GM12878 (cell line): ENCODE results near the gene RAB37. TPM values are rescaled to one million over a fixed set of nuclear protein-coding genes. Genes with fewer than 3 reads are reported as not detected.

Source experiments
- ATAC-seq: fragments of 200-7000 bp; cut with Tn5 transposase; 3 replicates; pipeline ENCODE4 v1.9.1; 2020; ENCODE audit warnings: mild to moderate bottlenecking, moderate library complexity
- BruUV-seq: library from RNA; stranded (reverse); fragments of 400-500 nt; replicated peaks from 2 replicates; lab custom pipeline; 2021; lab: Mats Ljungman, UMichigan
- CTCF ChIA-PET: fragments of 300-600 bp; sonication (Branson Sonifier 250); formaldehyde crosslinking; extraction: SDS; loops from one replicate; lab custom pipeline; 2021; ENCODE audit warnings: inconsistent platforms; lab: Yijun Ruan, JAX
- POLR2A ChIA-PET: fragments of 350-600 bp; formaldehyde crosslinking; extraction: SDS; loops from one replicate; lab custom pipeline; 2021; ENCODE audit warnings: inconsistent platforms; lab: Charles Lee
- RAD21 ChIA-PET: fragments of 300-600 bp; sonication (Branson Sonifier 250); formaldehyde crosslinking; loops from one replicate; lab custom pipeline; 2023; ENCODE audit warnings: antibody characterized with exemption; ENCODE audit not compliant: unreplicated experiment; lab: Charles Lee
- SMC1A ChIA-PET: fragments of 300-600 bp; sonication (Branson Sonifier 250); formaldehyde crosslinking; loops from one replicate; lab custom pipeline; 2023; ENCODE audit not compliant: unreplicated experiment, uncharacterized antibody; lab: Charles Lee
- DNase-seq: peaks from one replicate; pipeline ENCODE4 v3.0.0-alpha.2; 2011; ENCODE audit warnings: low read depth, low spot score
- FAIRE-seq: peaks from 3 replicates; lab custom pipeline; 2011; peaks lifted over from hg19 to GRCh38; lab: Jason Lieb, UNC
- H2AFZ ChIP-seq: 2 replicates; pipeline ENCODE4 v1.6.0; 2011; ENCODE audit warnings: low read depth, low read length, control low read depth; ENCODE audit not compliant: control insufficient read depth
- H3K27ac ChIP-seq: 2 replicates; pipeline ENCODE4 v1.5.1; 2011; ENCODE audit warnings: control low read depth; ENCODE audit not compliant: control insufficient read depth, insufficient read depth
- H3K27me3 ChIP-seq, 2 experiments: replicated peaks in 1 of 2; 2 replicates each; pipeline versions ENCODE4 v1.6.0 to v1.6.1; 2011; ENCODE audit warnings: low read length in 1 of 2; ENCODE audit not compliant: control insufficient read depth in 2 of 2, insufficient read depth in 2 of 2
- H3K36me3 ChIP-seq, 2 experiments: 2 replicates each; pipeline ENCODE4 v1.5.1; 2011; ENCODE audit warnings: low read length in 1 of 2; ENCODE audit not compliant: control insufficient read depth in 2 of 2, insufficient read depth in 2 of 2
- H3K4me1 ChIP-seq: 2 replicates; pipeline ENCODE4 v1.6.1; 2011; ENCODE audit warnings: mild to moderate bottlenecking, low read length, moderate library complexity, mixed read lengths; ENCODE audit not compliant: control insufficient read depth, insufficient read depth
- H3K4me2 ChIP-seq: 2 replicates; pipeline ENCODE4 v1.6.0; 2011; ENCODE audit warnings: control low read depth; ENCODE audit not compliant: control insufficient read depth, insufficient read depth
- H3K4me3 ChIP-seq: fragments of 200-600 bp; sonication (generic); 2 replicates; pipeline ENCODE4 v1.5.1; 2016
- H3K79me2 ChIP-seq: 2 replicates; pipeline ENCODE4 v1.6.0; 2011; ENCODE audit warnings: low read length; ENCODE audit not compliant: control insufficient read depth, insufficient read depth
- H3K9ac ChIP-seq: 2 replicates; pipeline ENCODE4 v1.8.0; 2011; ENCODE audit warnings: low read length, control low read depth, mixed read lengths; ENCODE audit not compliant: control insufficient read depth, insufficient read depth
- H3K9me3 ChIP-seq: replicated peaks from 3 replicates; pipeline ENCODE4 v1.5.1; 2011; ENCODE audit warnings: mild to moderate bottlenecking, low read length; ENCODE audit not compliant: control insufficient read depth, insufficient read depth
- H4K20me1 ChIP-seq: 2 replicates; pipeline ENCODE4 v1.6.0; 2011; ENCODE audit not compliant: control insufficient read depth, insufficient read depth
- HCFC1 ChIP-seq: fragments of 150-350 bp; IDR thresholded peaks from 2 replicates; pipeline ENCODE4 v1.6.1; 2014; ENCODE audit warnings: low read length
- HDGF ChIP-seq: fragments of 450-650 bp; IDR thresholded peaks from 2 replicates; pipeline ENCODE4 v1.6.1; 2016; ENCODE audit warnings: antibody characterized with exemption
- MTA3 ChIP-seq: IDR thresholded peaks from 2 replicates; pipeline ENCODE4 v1.6.1; 2012; ENCODE audit warnings: low read length, inconsistent platforms, borderline replicate concordance
- RAD21 ChIP-seq: IDR thresholded peaks from 2 replicates; pipeline ENCODE4 v1.6.1; 2011; ENCODE audit warnings: mild to moderate bottlenecking, low read depth, low read length, moderate library complexity; ENCODE audit not compliant: insufficient read depth
- SMC3 ChIP-seq: IDR thresholded peaks from 2 replicates; pipeline ENCODE4 v1.6.1; 2011; ENCODE audit warnings: low read length, improper control_type of control experiment, borderline replicate concordance
- ZNF622 ChIP-seq: fragments of 450-650 bp; IDR thresholded peaks from 2 replicates; pipeline ENCODE4 v1.6.1; 2017; ENCODE audit warnings: mild to moderate bottlenecking, inconsistent platforms
- WGBS: methylation state at CpG from one replicate; pipeline ENCODE4 v1.1.6; 2016; ENCODE audit warnings: low lambda C conversion rate; ENCODE audit not compliant: insufficient replicate concordance, insufficient coverage; ENCODE audit errors: missing lambda C conversion rate; 5-methylcytosine and 5-hydroxymethylcytosine counted together
- in situ Hi-C: fragments of 300-500 bp; cut with MboI; formaldehyde crosslinking; loops from 9 replicates; pipeline ENCODE4 v1.14.3; 2018; ENCODE audit warnings: mixed read lengths
- intact Hi-C: fragments of 100-400 bp; cut with micrococcal nuclease; formaldehyde crosslinking; loops from one replicate; pipeline ENCODE4 v1.14.2; 2022; ENCODE audit not compliant: unreplicated experiment
- polyA plus RNA-seq, 11 experiments: library from polyadenylated mRNA; depleted of rRNA in 4 of 11; unstranded in 6 of 11; stranded (reverse) in 5 of 11; fragments of >200 nt; fragmentation: Nextera tagmentation in 4 of 11; fragmentation: Illumina TruSeq in 1 of 11; extraction: Ambion mirVana in 4 of 11; extraction: Trizol in 1 of 11; gene quantifications; 1 replicate in 1 of 11; 2 replicates in 10 of 11; pipeline versions ENCODE4 v1.2.1 to v1.2.3, GENCODE V29; 2011 to 2016; ENCODE audit warnings: inconsistent platforms in 2 of 11, missing spikeins in 2 of 11, low read depth in 1 of 11
- total RNA-seq, 4 experiments: library from RNA; depleted of rRNA in 3 of 4; stranded (reverse); fragments of >200 nt in 3 of 4; fragmentation: Illumina TruSeq in 1 of 4; extraction: Trizol in 1 of 4; gene quantifications; 2 replicates each; pipeline versions ENCODE4 v1.2.1 to v1.2.3, GENCODE V29; 2013 to 2021
- TF ChIP-seq, protein P1 (sequence below): fragments of 450-650 bp; IDR thresholded peaks from 2 replicates; pipeline ENCODE4 v1.6.1; 2017; ENCODE audit warnings: mild to moderate bottlenecking, moderate library complexity
- TF ChIP-seq, protein P2 (sequence below): fragments of 450-650 bp; IDR thresholded peaks from 2 replicates; pipeline ENCODE4 v1.6.1; 2017; ENCODE audit warnings: mild to moderate bottlenecking, low read depth, inconsistent platforms; ENCODE audit not compliant: poor library complexity, severe bottlenecking
- TF ChIP-seq, protein P3 (sequence below): fragments of 450-650 bp; IDR thresholded peaks from 2 replicates; pipeline ENCODE4 v1.6.1; 2018; ENCODE audit warnings: mild to moderate bottlenecking, low read depth, moderate library complexity; ENCODE audit not compliant: partially characterized antibody
- TF ChIP-seq, protein P4 (sequence below): IDR thresholded peaks from 2 replicates; pipeline ENCODE4 v1.6.1; 2012; ENCODE audit warnings: low read depth, low read length, improper control_type of control experiment

RAB37 gene
- total and polyA plus RNA-seq, 10 of the 15 experiments (the other 5 are each of a cell fraction or from before 2014, with no cell fraction given) = 0.48 to 5.6 (median 1.7) TPM

DNA sequence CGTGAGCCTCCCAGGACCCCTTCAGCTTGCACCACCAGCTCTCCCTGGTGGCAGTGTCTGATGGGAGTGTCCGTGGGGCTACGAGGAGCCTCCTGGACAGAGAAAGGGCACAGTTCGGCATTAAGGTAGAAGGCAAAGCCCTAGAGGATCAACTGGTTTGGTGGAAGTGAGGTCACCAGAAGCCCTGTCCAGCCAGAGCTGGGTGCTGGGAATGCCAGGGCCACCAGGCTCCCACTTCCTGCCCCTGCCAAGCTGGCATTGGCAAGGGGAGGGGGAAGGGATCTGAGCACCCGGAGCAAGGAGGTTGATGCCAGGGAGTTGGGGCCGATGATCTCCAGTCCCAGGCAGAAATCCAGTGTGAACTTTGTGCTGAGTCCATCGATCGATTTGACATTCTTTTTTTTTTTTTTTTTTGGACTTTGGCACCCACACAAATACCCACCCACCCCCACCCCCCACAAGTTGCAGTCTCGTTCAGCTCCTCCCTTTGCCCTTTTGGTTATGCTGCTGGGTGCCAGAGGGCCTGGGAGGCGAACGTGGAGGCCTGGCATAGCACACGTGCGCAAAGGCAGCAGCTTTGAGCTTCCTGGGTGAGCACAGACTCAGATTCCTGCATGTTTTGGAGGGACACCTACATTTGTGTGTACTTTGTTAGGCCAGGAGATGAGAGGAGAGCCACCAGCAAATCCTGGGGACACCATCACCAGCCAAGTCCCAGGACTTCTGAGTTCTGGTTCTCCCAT lies 13.4 kb downstream of the RAB37 start (continued):
- TF ChIP-seq SMC3 = no peak

DNA sequence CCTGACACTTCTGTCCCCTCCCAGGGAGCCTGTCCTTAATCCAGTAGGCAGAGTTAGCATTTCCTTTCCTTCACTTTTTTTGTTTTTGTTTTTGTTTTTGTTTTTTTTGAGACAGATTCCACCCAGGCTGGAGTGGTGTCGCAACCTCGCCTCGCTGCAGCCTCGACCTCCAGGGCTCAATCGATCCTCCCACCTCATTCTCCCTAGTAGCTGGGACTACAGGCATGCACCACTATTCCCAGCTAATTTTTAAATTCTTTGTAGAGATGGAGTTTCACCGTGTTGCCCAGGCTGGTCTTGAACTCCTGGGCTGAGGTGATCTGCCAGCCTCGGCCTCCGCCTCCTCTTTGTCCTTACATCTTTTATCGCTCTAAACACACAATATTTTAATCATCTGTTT lies 15.4 kb downstream of the RAB37 start:
- no peak overlapping the region for H3K4me3 ChIP-seq
- no peaks in the 10 kb centered on the region; a peak in 1 of 4 replicates for H3K36me3 ChIP-seq
- H3K4me2 ChIP-seq = no peak overlapping the region
- H3K9me3 ChIP-seq = no peaks in the 10 kb centered on the region
- no peak overlapping the region for H2AFZ ChIP-seq
- H3K79me2 ChIP-seq = peaks cover 33% of the 10 kb centered on the region
- ChIA-PET RAD21 (no interaction called here), SMC1A (interaction anchor here (1.1 kb wide), 1 partner anchor 15 kb away, joined by 3 read pairs; the partner anchor contains the start of gene RAB37), CTCF (interaction anchor here (2.8 kb wide), 1 partner anchor 22 kb away, joined by 10 read pairs; no protein-coding TSS in a partner anchor), POLR2A (interaction anchor here (0.7 to 3.9 kb wide), 2 partner anchors 15 to 106 kb away, joined by 3 to 17 read pairs; partner anchors contain the start of gene RAB37)
- intact Hi-C loops = no loop called here
- FAIRE-seq = no peak
- H3K4me1 ChIP-seq = peaks cover 3% of the 10 kb centered on the region
- H3K27me3 ChIP-seq = no peaks in the 10 kb centered on the region
- BruUV-seq = no TSS peak
- no peaks in the 10 kb centered on the region for H4K20me1 ChIP-seq
- no peak overlapping the region for H3K9ac ChIP-seq
- no peak for DNase-seq
- WGBS = 97% methylated on average over 9 of the region's 9 CpGs
- in situ Hi-C loops = no loop called here
- H3K27ac ChIP-seq = no peak overlapping the region
- no peak for ATAC-seq
- TF ChIP-seq, protein P1, sequence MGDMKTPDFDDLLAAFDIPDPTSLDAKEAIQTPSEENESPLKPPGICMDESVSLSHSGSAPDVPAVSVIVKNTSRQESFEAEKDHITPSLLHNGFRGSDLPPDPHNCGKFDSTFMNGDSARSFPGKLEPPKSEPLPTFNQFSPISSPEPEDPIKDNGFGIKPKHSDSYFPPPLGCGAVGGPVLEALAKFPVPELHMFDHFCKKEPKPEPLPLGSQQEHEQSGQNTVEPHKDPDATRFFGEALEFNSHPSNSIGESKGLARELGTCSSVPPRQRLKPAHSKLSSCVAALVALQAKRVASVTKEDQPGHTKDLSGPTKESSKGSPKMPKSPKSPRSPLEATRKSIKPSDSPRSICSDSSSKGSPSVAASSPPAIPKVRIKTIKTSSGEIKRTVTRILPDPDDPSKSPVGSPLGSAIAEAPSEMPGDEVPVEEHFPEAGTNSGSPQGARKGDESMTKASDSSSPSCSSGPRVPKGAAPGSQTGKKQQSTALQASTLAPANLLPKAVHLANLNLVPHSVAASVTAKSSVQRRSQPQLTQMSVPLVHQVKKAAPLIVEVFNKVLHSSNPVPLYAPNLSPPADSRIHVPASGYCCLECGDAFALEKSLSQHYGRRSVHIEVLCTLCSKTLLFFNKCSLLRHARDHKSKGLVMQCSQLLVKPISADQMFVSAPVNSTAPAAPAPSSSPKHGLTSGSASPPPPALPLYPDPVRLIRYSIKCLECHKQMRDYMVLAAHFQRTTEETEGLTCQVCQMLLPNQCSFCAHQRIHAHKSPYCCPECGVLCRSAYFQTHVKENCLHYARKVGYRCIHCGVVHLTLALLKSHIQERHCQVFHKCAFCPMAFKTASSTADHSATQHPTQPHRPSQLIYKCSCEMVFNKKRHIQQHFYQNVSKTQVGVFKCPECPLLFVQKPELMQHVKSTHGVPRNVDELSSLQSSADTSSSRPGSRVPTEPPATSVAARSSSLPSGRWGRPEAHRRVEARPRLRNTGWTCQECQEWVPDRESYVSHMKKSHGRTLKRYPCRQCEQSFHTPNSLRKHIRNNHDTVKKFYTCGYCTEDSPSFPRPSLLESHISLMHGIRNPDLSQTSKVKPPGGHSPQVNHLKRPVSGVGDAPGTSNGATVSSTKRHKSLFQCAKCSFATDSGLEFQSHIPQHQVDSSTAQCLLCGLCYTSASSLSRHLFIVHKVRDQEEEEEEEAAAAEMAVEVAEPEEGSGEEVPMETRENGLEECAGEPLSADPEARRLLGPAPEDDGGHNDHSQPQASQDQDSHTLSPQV = no peak
- TF ChIP-seq MTA3 = no peak
- TF ChIP-seq ZNF622 = no peak
- TF ChIP-seq, protein P2, sequence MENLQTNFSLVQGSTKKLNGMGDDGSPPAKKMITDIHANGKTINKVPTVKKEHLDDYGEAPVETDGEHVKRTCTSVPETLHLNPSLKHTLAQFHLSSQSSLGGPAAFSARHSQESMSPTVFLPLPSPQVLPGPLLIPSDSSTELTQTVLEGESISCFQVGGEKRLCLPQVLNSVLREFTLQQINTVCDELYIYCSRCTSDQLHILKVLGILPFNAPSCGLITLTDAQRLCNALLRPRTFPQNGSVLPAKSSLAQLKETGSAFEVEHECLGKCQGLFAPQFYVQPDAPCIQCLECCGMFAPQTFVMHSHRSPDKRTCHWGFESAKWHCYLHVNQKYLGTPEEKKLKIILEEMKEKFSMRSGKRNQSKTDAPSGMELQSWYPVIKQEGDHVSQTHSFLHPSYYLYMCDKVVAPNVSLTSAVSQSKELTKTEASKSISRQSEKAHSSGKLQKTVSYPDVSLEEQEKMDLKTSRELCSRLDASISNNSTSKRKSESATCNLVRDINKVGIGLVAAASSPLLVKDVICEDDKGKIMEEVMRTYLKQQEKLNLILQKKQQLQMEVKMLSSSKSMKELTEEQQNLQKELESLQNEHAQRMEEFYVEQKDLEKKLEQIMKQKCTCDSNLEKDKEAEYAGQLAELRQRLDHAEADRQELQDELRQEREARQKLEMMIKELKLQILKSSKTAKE = no peak
- TF ChIP-seq, protein P3, sequence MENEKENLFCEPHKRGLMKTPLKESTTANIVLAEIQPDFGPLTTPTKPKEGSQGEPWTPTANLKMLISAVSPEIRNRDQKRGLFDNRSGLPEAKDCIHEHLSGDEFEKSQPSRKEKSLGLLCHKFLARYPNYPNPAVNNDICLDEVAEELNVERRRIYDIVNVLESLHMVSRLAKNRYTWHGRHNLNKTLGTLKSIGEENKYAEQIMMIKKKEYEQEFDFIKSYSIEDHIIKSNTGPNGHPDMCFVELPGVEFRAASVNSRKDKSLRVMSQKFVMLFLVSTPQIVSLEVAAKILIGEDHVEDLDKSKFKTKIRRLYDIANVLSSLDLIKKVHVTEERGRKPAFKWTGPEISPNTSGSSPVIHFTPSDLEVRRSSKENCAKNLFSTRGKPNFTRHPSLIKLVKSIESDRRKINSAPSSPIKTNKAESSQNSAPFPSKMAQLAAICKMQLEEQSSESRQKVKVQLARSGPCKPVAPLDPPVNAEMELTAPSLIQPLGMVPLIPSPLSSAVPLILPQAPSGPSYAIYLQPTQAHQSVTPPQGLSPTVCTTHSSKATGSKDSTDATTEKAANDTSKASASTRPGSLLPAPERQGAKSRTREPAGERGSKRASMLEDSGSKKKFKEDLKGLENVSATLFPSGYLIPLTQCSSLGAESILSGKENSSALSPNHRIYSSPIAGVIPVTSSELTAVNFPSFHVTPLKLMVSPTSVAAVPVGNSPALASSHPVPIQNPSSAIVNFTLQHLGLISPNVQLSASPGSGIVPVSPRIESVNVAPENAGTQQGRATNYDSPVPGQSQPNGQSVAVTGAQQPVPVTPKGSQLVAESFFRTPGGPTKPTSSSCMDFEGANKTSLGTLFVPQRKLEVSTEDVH = no peak
- TF ChIP-seq, protein P4, sequence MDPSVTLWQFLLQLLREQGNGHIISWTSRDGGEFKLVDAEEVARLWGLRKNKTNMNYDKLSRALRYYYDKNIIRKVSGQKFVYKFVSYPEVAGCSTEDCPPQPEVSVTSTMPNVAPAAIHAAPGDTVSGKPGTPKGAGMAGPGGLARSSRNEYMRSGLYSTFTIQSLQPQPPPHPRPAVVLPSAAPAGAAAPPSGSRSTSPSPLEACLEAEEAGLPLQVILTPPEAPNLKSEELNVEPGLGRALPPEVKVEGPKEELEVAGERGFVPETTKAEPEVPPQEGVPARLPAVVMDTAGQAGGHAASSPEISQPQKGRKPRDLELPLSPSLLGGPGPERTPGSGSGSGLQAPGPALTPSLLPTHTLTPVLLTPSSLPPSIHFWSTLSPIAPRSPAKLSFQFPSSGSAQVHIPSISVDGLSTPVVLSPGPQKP = no peak
- TF ChIP-seq RAD21 = no peak
- no peak for TF ChIP-seq HDGF
- TF ChIP-seq HCFC1 = no peak
